DOHH2 (cell line): ENCODE data around the gene CCL11.

Experiments used
- CTCF ChIP-seq: fragments of 200-600 bp; sonication (generic); IDR thresholded peaks from one replicate; pipeline ENCODE4 v1.5.1; 2014; ENCODE audit warnings: antibody characterized with exemption, mild to moderate bottlenecking, low read depth, low read length; ENCODE audit not compliant: poor library complexity, severe bottlenecking
- EZH2phosphoT487 ChIP-seq: fragments of 200-600 bp; sonication (generic); IDR thresholded peaks from 2 replicates; pipeline ENCODE4 v1.6.1; 2017; ENCODE audit warnings: borderline replicate concordance, mild to moderate bottlenecking, antibody characterized with exemption, low read length, moderate library complexity, mixed read lengths

GRCh38 chr17:34253139-34253525 is 32.4 kb upstream of the CCL11 start:
- TF ChIP-seq CTCF, result no peak
- no peak for TF ChIP-seq EZH2phosphoT487
